ENCODE results near the gene GMEB2. TPM values are rescaled to one million over a fixed set of nuclear protein-coding genes. Genes with fewer than 3 reads are reported as not detected.
A peak's percentile ranks its signal among the peaks of the same experiment; 100 is the strongest.

Gene GMEB2
- total and polyA plus RNA-seq, 10 of the 15 experiments (the other 5 are each of a cell fraction or from before 2014, with no cell fraction given), result 0.08 to 15.1 (median 6.9) TPM

DNA sequence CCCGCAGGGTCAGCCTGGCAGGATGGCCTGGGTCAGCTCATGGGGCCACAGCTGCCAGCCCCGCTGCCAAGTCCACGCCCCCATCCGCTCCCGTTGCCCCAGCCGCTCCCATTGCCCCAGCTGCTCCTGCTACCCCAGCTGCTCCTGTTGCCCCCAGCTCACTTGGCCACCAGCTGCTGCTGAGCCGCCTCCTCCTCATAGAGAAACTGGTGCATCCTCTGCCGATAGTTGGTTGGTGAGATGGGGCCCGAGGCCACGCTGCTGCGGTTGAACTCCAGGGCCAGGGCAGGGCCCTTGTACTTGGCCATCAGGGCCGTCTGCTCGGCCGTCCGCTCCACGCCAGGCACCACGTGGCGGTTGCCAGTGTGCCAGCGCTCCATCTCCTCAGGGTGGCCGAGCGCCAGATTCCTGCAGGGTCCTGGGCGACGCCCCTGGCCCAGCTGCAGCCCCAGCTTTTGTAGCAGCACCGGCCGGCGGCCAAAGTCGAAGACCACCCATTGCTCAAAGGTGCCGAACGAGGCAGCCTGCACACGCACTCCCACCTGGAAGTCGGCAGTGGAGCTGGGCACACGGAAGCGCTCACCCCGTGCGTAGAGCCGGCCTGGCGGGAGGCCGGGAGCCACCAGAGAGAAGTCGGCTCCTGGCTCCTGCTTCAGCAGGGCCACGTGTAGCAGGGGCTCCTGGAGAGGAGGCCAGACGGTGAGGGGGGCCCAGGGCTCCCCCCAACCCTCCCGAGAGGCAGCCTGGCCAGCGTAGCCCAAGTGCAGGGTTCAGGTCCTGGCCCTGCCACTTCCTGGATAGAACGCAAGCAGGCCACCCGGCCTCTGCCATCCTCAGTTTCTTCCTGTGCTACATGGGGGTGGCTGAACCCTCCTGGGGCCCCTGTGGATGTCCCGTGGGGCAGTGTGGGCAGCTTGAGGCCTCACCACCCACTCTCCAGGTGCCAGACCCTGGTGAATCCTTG lies 57.6 kb downstream of the GMEB2 start:
- Histone ChIP-seq H3K36me3 (ENCODE audit: control insufficient read depth in 2 of 2, insufficient read depth in 2 of 2, low read length in 1 of 2) (no peaks in the 10 kb centered on the region), H3K27me3 (replicated peaks in 1 of 2; ENCODE audit: control insufficient read depth in 2 of 2, insufficient read depth in 2 of 2, low read length in 1 of 2) (no peaks in the 10 kb centered on the region), H3K79me2 (ENCODE audit: control insufficient read depth, insufficient read depth, low read length) (peaks cover 3% of the 10 kb centered on the region; the same call in 1 of the 2 replicates), H3K9me3 (replicated peaks; ENCODE audit: control insufficient read depth, insufficient read depth, low read length) (no peaks in the 10 kb centered on the region; the same call in 2 of the 3 replicates), H3K4me3 (no peak overlapping the region), H3K9ac (ENCODE audit: control insufficient read depth, insufficient read depth, low read length) (no peak overlapping the region), H3K27ac (ENCODE audit: control insufficient read depth, insufficient read depth) (no peak overlapping the region), H3K4me1 (ENCODE audit: control insufficient read depth, insufficient read depth, low read length) (peaks cover 29% of the 10 kb centered on the region), H4K20me1 (ENCODE audit: control insufficient read depth, insufficient read depth) (no peaks in the 10 kb centered on the region), H2AFZ (ENCODE audit: control insufficient read depth, low read depth, low read length) (no peak overlapping the region), H3K4me2 (ENCODE audit: control insufficient read depth, insufficient read depth) (peak overlapping the region; percentile 82; the same call in 1 of the 2 replicates)
- intact Hi-C loops (cut with micrococcal nuclease; ENCODE audit: unreplicated experiment) (no loop called here), in situ Hi-C loops (cut with MboI) (no loop called here)
- ChIA-PET CTCF (interaction anchor here (2.3 kb wide), 1 partner anchor 32 kb away, joined by 5 read pairs; the partner anchor contains the start of gene PTK6), RAD21 (ENCODE audit: unreplicated experiment) (interaction anchor here (1.9 kb wide), 1 partner anchor 32 kb away, joined by 6 read pairs; the partner anchor contains the start of gene PTK6), POLR2A (no interaction called here), SMC1A (ENCODE audit: uncharacterized antibody, unreplicated experiment) (interaction anchor here (1.1 to 1.2 kb wide), 2 partner anchors 14 to 79 kb away, joined by 3 to 5 read pairs; no protein-coding TSS in a partner anchor)
- no TSS peak for BruUV-seq (replicated peaks)
- DNase-seq (ENCODE audit: low read depth, low spot score) (no peak), FAIRE-seq (no peak), ATAC-seq (no peak)
- TF ChIP-seq BCL3 (IDR thresholded peaks at IDR 0.05; ENCODE audit: borderline replicate concordance, insufficient read depth, low read depth, low read length, poor library complexity, severe bottlenecking) (no peak), PBX3 (IDR thresholded peaks at IDR 0.05; ENCODE audit: insufficient replicate concordance, low read depth, low read length) (no peak), ASH2L (IDR thresholded peaks at IDR 0.05; ENCODE audit: borderline replicate concordance, low read depth) (no peak), BACH1 (IDR thresholded peaks at IDR 0.05; ENCODE audit: borderline replicate concordance) (no peak), STAT3 (IDR thresholded peaks at IDR 0.05; ENCODE audit: low read depth, low read length) (no peak), PKNOX1 (IDR thresholded peaks at IDR 0.05) (no peak), ATF7 (IDR thresholded peaks at IDR 0.05; ENCODE audit: low read depth) (no peak)
- TF ChIP-seq, protein P1, sequence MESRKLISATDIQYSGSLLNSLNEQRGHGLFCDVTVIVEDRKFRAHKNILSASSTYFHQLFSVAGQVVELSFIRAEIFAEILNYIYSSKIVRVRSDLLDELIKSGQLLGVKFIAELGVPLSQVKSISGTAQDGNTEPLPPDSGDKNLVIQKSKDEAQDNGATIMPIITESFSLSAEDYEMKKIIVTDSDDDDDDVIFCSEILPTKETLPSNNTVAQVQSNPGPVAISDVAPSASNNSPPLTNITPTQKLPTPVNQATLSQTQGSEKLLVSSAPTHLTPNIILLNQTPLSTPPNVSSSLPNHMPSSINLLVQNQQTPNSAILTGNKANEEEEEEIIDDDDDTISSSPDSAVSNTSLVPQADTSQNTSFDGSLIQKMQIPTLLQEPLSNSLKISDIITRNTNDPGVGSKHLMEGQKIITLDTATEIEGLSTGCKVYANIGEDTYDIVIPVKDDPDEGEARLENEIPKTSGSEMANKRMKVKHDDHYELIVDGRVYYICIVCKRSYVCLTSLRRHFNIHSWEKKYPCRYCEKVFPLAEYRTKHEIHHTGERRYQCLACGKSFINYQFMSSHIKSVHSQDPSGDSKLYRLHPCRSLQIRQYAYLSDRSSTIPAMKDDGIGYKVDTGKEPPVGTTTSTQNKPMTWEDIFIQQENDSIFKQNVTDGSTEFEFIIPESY (IDR thresholded peaks at IDR 0.05), result no peak
- WGBS (ENCODE audit: insufficient coverage, insufficient replicate concordance, low lambda C conversion rate, missing lambda C conversion rate), result 59% methylated on average over 36 of the region's 46 CpGs
